GM19193 (cell line): Measurements from ENCODE around the gene SAMM50.

Experiments
- POLR2A ChIP-seq: IDR thresholded peaks from 4 replicates; pipeline ENCODE4 v1.6.1; 2011; ENCODE audit not compliant: insufficient read depth, insufficient read length; ENCODE audit errors: extremely low read depth

Gene SAMM50

GRCh38 chr22:43955040-43955882 lies at the start of gene SAMM50:
SAMM50 (plus strand) TSS chr22:43955442; CDS start chr22:43955578, 136 bp downstream.
- peak; percentile 96 for TF ChIP-seq POLR2A

GRCh38 chr22:43905681-43906080 lies 49.6 kb upstream of the SAMM50 start:
- no peak for TF ChIP-seq POLR2A

- no peak for TF ChIP-seq POLR2A
These were observed 45.5 kb upstream of the SAMM50 start for GRCh38 chr22:43909708-43910107.

- TF ChIP-seq POLR2A = no peak
These were observed 45.0 kb upstream of the SAMM50 start for GRCh38 chr22:43910178-43910695.

GRCh38 chr22:43911351-43911750 lies 43.9 kb upstream of the SAMM50 start:
- TF ChIP-seq POLR2A = no peak

GRCh38 chr22:43917521-43917920 lies 37.7 kb upstream of the SAMM50 start:
- TF ChIP-seq POLR2A = no peak

- no peak for TF ChIP-seq POLR2A
These were observed 35.9 kb upstream of the SAMM50 start for GRCh38 chr22:43919106-43919973.

GRCh38 chr22:43921370-43921769 lies 33.9 kb upstream of the SAMM50 start:
- TF ChIP-seq POLR2A = no peak

- no peak for TF ChIP-seq POLR2A
These were observed 33.1 kb upstream of the SAMM50 start for GRCh38 chr22:43922123-43922522.

GRCh38 chr22:43923191-43923590 lies 32.1 kb upstream of the SAMM50 start:
- no peak for TF ChIP-seq POLR2A

- no peak for TF ChIP-seq POLR2A
These were observed 31.4 kb upstream of the SAMM50 start, which contains the start of gene PNPLA3 for GRCh38 chr22:43923631-43924464. PNPLA3 (plus strand) TSS chr22:43923805; CDS start chr22:43923912, 107 bp downstream.

GRCh38 chr22:43924877-43925276 lies 30.4 kb upstream of the SAMM50 start:
- TF ChIP-seq POLR2A = no peak

- no peak for TF ChIP-seq POLR2A
These were observed 29.6 kb upstream of the SAMM50 start for GRCh38 chr22:43925433-43926348.
